Measurements from ENCODE around the gene SDR42E2. TPM values are rescaled to one million over a fixed set of nuclear protein-coding genes. Genes with fewer than 3 reads are reported as not detected.
A peak's percentile ranks its signal among the peaks of the same experiment; 100 is the strongest.

Gene SDR42E2
- total RNA-seq, 4 donors from 2014 or later: not detected

DNA sequence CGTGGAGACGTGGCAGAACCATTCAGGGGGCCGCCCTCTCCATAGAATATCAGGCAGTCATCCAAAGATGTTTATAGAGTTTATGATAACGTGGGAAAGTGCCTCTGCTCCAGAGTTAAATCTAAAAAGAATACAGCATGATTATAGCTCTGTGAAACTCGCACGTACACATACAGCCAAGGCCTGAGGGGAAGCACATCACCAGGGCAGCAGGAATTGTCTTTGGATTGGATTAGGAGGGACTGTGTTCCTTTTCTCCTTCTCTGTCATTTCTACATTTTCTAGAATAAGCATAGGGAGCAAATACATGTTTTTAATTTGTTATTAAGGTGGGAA is 70.7 kb downstream of the SDR42E2 start:
- intact Hi-C loops (cut with DNase I; ENCODE audit: low total_unique reads) (no loop called here), in situ Hi-C loops (cut with MboI; ENCODE audit: low sequenced_read_pairs in 4 of 4) (no loop called here)
- no peaks in the 10 kb centered on the region for H3K27me3 ChIP-seq
- no peaks in the 10 kb centered on the region for H3K9me3 ChIP-seq
- ATAC-seq: no peak
- H3K4me1 ChIP-seq: peaks cover 9 to 10% of the 10 kb centered on the region in 2 donors
- peaks cover 0 to 23% of the 10 kb centered on the region in 2 donors for H3K36me3 ChIP-seq
- peak overlapping the region; percentile 35 to 63 (median 49) for H3K27ac ChIP-seq
- no peak for DNase-seq
- TF ChIP-seq POLR2A (IDR thresholded peaks at IDR 0.05) (no peak), CTCF (IDR thresholded peaks at IDR 0.05 in 4 of 5, conservative IDR thresholded peaks at IDR 0.05 in 1 of 5) (no peak)
- H3K4me3 ChIP-seq: no peak overlapping the region

- no peak for TF ChIP-seq POLR2A (IDR thresholded peaks at IDR 0.05)
- H3K4me3 ChIP-seq: no peak overlapping the region
- H3K9me3 ChIP-seq: no peaks in the 10 kb centered on the region
- H3K27me3 ChIP-seq: no peaks in the 10 kb centered on the region
- peak; percentile 35 to 50 for DNase-seq
- peak; percentile 72 to 82 for ATAC-seq
- no peaks in the 10 kb centered on the region for H3K36me3 ChIP-seq
- H3K27ac ChIP-seq: peak overlapping the region in 2 of 4 donors; percentile 8 to 33
- intact Hi-C loops (cut with DNase I; ENCODE audit: low total_unique reads): loop anchor here (2.0 kb wide), 1 partner anchor 29 kb away; the partner anchor contains the start of gene EEF2K
- peaks cover 27 to 32% of the 10 kb centered on the region in 2 donors for H3K4me1 ChIP-seq
- in situ Hi-C loops (cut with MboI; ENCODE audit: low sequenced_read_pairs in 4 of 4): no loop called here
Measured at GRCh38 chr16:22235839-22236745, 73.8 kb downstream of the SDR42E2 start.

DNA sequence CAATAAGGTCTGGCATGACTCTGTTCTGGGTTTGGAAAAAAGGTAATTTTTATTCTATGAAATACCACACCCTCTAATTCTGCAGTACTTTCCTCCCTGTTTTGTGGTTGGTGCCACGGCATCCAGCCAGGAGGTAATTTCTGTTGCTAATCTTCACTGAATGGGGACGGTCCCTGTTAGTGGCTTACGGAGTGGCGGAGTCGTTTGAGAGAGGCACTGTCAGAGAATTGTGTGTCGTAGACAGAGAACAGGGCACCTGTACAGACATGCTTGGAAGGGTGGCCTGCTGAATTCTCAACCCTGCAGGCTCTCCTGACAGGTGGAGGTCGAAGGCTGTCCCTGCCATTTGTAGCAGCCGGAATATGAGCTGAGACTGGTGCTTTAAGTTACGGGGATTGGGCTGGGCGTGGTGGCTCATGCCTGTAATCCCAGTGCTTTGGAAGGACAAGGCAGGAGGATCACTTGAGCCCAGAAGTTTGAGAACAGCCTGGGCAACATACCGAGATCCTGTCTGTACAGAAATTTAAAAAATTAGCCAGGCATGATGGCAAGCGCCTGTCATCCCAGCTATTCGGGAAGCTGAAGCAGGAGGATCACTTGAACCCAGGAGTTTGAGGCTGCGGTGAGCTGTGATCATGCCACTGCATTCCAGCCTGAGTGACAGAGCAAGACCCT is 77.0 kb downstream of the SDR42E2 start:
- Histone ChIP-seq H3K9me3 (no peaks in the 10 kb centered on the region), H3K27me3 (no peaks in the 10 kb centered on the region), H3K36me3 (peaks cover 0 to under 1% of the 10 kb centered on the region in 2 donors), H3K4me1 (peaks cover 17 to 23% of the 10 kb centered on the region in 2 donors), H3K4me3 (no peak overlapping the region), H3K27ac (peak overlapping the region; percentile 46 to 69 (median 64))
- in situ Hi-C loops (cut with MboI; ENCODE audit: low sequenced_read_pairs in 4 of 4) (no loop called here), intact Hi-C loops (cut with DNase I; ENCODE audit: low total_unique reads) (no loop called here)
- ATAC-seq (no peak), DNase-seq (no peak)
- no peak for TF ChIP-seq POLR2A (IDR thresholded peaks at IDR 0.05)
- no peak for TF ChIP-seq CTCF (IDR thresholded peaks at IDR 0.05 in 4 of 5, conservative IDR thresholded peaks at IDR 0.05 in 1 of 5)

GRCh38 chr16:22240023-22240710 is 77.9 kb downstream of the SDR42E2 start:
- in situ Hi-C loops (cut with MboI; ENCODE audit: low sequenced_read_pairs in 4 of 4) (no loop called here), intact Hi-C loops (cut with DNase I; ENCODE audit: low total_unique reads) (no loop called here)
- Histone ChIP-seq H3K27ac (peak overlapping the region; percentile 46 to 69 (median 64)), H3K27me3 (no peaks in the 10 kb centered on the region), H3K9me3 (no peaks in the 10 kb centered on the region), H3K4me3 (no peak overlapping the region), H3K4me1 (peaks cover 17 to 23% of the 10 kb centered on the region in 2 donors), H3K36me3 (peaks cover 0 to 10% of the 10 kb centered on the region in 2 donors)
- DNase-seq (no peak), ATAC-seq (peak; percentile 64 to 69)
- TF ChIP-seq POLR2A (IDR thresholded peaks at IDR 0.05): no peak
- no peak for TF ChIP-seq CTCF (IDR thresholded peaks at IDR 0.05 in 4 of 5, conservative IDR thresholded peaks at IDR 0.05 in 1 of 5)

Other genes with a start within 250 kb of the SDR42E2 start
- 100 to 1,000 TPM; 204 to 335 (median 276) TPM for gene UQCRC2, start 209.1 kb upstream of the SDR42E2 start, total RNA-seq
- gene PDZD9, start 161.4 kb upstream of the SDR42E2 start, total RNA-seq: not detected
- gene MOSMO, start 154.4 kb upstream of the SDR42E2 start, total RNA-seq: 10 to 100 TPM; 12.6 to 17.6 (median 13.9) TPM
- gene VWA3A, start 70.0 kb upstream of the SDR42E2 start, total RNA-seq: not detected
- gene EEF2K, start 43.8 kb downstream of the SDR42E2 start, total RNA-seq: 10 to 100 TPM; 18.7 to 39.9 (median 21.2) TPM
- 100 to 1,000 TPM; 105 to 182 (median 116) TPM for gene POLR3E, start 134.9 kb downstream of the SDR42E2 start, total RNA-seq
- 1 to 10 TPM; 4.1 to 7.6 (median 7.3) TPM for gene CDR2, start 212.1 kb downstream of the SDR42E2 start, total RNA-seq